GM20000 (cell line): ENCODE measurements around the gene GRHPR.
"Not testable (repeated sequence)": the region's sequence is repeated elsewhere in the genome, so short reads cannot be mapped to it uniquely, and the experiment has no call there.

Source experiments
- DNase-seq: peaks from one replicate; pipeline ENCODE4 v3.0.0; 2012; ENCODE audit warnings: low spot score
- TF ChIP-seq, protein P1 (sequence below): IDR thresholded peaks from 2 replicates; pipeline ENCODE4 v1.5.1; 2012; ENCODE audit warnings: mild to moderate bottlenecking, control low read depth; ENCODE audit errors: extremely low read depth, missing control alignments

The GRHPR gene

DNA sequence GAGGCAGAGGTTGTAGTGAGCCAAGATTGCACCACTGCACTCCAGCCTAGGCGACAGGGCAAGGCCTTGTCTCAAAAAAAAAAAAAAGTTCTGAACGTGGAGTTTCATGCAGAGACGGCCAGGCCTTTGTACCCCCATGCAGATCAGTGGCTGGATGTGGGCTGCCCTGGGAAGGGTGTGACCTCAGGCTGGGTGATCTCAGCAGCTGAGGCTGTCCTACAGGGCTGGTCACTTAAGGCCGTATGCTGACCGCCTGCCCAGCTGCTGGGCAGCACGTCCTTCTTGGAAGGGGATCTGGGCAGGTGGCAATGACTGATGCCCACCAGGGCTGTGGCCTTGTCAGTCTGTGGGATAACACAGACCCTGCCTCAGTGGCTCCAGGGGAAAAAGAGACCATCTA, 37.2 kb upstream of the GRHPR start:
- TF ChIP-seq, protein P1, sequence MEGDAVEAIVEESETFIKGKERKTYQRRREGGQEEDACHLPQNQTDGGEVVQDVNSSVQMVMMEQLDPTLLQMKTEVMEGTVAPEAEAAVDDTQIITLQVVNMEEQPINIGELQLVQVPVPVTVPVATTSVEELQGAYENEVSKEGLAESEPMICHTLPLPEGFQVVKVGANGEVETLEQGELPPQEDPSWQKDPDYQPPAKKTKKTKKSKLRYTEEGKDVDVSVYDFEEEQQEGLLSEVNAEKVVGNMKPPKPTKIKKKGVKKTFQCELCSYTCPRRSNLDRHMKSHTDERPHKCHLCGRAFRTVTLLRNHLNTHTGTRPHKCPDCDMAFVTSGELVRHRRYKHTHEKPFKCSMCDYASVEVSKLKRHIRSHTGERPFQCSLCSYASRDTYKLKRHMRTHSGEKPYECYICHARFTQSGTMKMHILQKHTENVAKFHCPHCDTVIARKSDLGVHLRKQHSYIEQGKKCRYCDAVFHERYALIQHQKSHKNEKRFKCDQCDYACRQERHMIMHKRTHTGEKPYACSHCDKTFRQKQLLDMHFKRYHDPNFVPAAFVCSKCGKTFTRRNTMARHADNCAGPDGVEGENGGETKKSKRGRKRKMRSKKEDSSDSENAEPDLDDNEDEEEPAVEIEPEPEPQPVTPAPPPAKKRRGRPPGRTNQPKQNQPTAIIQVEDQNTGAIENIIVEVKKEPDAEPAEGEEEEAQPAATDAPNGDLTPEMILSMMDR = no peak
- DNase-seq = no peak

DNA sequence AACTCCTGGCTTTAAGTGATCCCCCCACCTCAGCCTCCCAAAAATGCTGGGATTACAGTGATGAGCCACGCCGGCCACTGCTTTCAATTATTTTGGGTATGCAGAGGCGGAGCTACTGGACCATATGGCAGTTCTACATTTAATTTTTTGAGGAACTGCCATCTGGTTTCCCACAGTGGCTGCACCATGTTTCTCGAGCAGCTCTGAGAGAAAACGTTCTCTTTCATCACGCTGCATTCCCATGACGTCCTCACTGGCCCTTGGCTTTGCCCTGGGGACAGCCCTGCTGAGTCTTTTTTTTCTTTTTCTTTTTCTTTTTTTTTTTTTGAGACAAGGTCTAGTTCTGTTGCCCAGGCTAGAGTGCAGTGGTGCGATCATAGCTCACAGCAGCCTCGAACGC, 35.5 kb upstream of the GRHPR start:
- TF ChIP-seq, protein P1 = no peak
- DNase-seq = no peak

DNA sequence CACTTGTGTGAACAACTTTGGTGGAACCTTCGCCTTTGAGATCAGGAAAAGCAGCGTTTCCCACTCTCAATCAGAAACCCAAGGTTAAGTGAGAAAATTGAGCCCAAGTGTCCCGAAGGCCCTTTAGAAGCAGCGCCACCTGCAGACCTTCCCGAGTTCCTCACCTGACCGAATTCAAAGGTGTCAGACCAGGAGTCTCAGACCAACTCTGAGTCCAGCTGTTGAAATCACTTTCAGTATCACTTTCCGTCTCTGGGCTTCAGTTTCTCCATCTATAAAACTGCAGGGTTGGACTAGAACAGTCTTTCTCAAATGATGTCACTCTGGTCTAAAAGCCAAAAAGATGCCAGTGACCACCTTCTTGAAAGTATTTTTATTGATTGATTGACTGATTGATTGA, 31.7 kb upstream of the GRHPR start:
- TF ChIP-seq, protein P1 = peak; percentile 72
- peak; percentile 73 for DNase-seq

DNA sequence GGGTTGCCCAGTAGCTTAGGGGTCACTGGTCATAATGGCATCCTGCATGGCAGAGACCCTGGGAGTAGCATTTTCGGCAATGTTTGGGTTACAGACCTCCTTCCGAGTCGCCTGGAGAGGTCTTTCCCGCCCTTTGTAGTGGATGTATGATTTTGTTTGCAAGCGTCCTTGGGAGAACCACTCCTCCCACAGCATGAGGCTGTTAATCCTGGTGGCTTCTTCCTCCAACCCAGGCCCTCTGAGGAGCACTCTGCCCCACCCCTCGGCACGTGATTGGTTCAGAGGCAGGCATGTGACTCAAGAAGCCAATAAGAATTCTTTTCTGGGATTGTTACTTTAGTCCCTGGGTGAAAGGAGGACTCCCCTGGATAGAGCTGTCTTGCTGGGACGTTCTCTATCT, 30.2 kb upstream of the GRHPR start:
- TF ChIP-seq, protein P1 = no peak
- DNase-seq = no peak

DNA sequence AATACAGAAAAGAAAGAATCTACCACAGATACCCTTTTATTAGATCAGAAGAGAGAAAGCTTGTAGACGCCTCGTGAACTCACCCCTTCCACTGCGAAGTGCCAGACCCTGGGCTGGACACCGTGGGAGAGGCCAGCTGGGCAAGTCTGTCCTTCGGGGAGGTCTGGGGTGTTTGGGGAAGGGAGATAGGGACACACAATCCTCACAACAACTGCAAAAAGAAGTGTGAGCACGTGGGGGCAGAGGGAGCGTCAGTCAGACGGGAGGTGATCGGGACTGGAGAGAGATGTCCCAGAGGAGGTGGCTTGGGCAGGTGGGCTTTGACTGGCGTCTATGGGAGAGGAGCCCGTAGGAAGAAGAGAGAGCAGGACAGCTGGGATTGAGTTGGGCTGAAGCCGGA, 27.3 kb upstream of the GRHPR start:
- DNase-seq = no peak
- TF ChIP-seq, protein P1 = no peak

DNA sequence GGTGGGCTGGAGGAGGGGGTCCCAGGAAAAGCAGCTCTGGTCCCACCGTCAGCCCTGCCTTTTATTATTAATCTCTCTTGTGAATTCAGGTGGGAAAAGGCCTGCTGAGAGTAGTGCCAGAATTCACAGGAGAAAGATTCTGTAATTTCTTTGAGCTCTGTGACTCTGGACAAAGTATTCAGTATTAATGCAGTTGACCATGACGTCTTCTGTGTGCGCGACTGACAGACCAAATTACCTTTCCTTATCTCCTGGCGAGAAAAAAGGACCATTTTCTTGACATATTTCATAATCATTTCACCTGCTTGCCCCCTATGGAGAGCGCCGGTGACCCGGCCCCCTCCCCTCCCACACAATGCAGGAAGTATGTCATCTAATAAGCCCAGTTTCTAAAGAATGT, 26.8 kb upstream of the GRHPR start:
- TF ChIP-seq, protein P1 = no peak
- no peak for DNase-seq

DNA sequence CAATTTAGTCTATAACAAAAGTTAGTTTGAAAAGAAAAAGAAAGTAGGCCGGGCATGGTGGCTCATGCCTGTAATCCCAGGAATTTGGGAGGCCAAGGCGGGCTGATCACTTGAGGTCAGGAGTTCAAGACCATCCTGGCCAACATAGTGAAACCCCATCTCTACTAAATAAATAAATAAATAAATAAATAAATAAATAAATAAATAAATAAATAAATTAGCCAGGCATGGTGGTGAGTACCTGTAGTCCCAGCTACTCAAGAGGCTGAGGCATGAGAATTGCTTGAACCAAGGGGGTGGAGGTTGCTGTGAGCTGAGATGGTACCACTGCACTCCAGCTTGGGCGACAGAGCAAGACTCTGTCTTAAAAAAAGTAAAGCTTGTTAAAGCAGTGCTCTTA, 24.5 kb upstream of the GRHPR start:
- not testable (repeated sequence) for DNase-seq

DNA sequence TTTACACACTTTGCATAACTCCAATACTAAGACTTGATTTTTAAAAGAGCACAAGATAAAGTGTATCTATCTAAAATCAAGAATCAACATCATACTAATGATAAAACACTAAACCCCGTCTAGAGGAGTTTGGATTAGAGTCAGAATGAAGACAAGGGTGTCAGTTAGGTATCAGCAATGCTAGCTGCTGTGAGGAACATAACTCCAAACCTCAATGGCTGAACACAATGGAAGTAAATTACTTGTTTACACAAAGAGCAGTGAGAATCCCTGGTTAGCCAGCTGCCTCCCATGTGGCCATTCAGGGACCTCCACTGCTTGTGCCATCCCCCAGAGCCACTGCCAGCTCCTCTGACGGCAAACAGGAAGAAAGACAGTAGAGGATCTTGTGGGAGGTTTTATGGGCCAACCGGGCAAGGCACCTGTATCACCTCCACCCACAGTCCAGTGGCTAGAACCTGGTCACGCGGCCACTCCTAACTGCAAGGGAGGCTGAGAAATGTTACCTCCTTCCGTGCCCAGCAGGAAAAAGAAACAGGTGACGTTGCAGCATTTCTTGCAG, 24.0 kb upstream of the GRHPR start:
- no peak for DNase-seq
- TF ChIP-seq, protein P1 = no peak
